Measurements from ENCODE around the gene CAMK2G.
"Not testable (repeated sequence)": the region's sequence is repeated elsewhere in the genome, so short reads cannot be mapped to it uniquely, and the experiment has no call there.

The CAMK2G gene

DNA sequence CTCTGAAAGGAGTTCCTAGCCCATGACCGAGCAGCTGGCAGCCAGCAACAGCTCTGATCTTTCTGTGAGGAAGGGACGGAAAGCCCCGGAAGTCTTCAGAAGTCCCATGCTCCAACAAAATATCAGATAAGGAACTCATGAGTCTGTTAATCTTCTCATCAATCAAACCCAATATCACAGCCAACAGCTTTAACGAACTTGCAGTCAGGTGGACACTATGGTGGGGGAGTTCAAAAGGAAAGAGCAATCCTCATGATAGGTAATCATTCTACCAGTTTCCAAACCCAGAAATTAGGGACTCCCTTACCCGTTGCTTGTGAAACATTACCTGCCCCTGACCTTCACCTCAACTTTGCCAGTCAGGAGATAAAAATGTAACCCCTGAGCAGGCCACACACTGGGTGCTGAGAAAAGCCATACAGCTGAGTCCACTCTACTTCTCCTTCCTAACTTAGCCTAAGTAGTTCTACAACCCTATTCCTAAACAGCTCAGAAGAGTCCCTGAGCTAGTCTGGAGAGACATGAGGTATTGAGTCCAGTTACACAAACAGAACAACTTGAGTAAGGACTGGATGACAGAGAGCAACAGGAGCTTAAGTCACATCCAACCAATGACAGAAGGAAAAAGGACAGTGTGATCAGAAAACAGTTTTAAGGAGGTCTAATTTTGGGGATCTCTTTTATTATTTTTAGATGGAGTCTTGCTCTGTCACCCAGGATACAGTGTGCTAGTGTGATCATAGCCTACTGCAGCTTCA lies 65.1 kb downstream of the CAMK2G start:
- DNase-seq, result no peak

DNA sequence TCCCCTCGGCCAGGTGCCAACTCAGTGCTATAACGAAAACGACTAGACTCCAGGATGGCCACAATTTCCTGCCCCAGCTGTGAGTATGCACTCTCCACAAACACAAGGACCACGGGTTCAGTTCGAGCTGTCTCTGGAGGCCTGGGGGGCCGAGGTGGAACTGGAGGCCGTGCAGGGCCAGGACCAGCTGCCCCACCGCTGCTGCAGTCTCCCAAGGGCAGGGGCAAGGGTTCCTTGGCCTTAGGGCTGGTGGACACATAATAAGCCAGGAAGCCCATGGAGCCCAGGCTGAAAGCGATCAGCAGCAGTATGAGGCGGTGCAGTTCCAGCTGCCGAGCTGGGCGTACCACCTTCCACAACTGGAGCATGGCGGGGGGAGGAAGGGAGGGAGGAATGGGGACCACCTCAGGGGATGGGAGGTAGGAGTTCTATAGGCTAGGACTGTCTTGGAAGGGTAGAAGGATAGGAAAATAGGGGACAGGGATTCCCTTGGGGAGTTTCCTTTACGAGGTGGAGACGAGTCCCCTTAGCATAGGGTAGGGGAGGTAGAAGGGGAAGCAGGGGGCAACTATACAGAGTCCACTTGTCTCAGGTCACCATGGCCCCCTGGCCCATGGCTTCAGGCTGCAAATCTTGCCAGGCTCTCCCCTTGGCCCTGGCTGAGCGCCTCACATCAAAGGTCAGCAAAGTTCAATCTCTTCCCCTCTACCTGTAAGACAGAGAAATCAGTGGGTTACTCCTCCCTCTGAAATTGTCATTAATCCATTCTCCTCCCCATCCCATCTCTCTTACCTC lies 66.1 kb downstream of the CAMK2G start:
- no peak for DNase-seq

DNA sequence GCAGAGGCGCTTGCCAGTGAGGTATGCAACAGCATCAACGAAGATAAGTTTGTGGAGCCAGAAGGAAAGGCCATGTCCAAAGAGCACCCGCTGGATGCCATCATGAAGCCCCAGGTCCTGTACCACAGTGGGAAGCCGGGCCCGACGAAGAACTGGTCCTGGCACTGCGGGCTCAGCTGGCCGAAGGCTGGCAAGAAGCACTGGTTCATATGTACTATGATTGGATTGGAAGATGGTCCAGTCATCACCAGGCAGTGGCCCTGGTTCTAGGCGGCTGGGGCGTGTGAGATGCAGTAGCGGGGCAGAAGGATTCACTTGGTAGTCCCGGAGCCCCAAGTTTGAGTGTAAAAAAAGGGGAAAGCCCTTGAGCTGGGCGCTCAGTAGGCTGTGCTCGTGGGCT lies 66.9 kb downstream of the CAMK2G start:
- no peak for DNase-seq

DNA sequence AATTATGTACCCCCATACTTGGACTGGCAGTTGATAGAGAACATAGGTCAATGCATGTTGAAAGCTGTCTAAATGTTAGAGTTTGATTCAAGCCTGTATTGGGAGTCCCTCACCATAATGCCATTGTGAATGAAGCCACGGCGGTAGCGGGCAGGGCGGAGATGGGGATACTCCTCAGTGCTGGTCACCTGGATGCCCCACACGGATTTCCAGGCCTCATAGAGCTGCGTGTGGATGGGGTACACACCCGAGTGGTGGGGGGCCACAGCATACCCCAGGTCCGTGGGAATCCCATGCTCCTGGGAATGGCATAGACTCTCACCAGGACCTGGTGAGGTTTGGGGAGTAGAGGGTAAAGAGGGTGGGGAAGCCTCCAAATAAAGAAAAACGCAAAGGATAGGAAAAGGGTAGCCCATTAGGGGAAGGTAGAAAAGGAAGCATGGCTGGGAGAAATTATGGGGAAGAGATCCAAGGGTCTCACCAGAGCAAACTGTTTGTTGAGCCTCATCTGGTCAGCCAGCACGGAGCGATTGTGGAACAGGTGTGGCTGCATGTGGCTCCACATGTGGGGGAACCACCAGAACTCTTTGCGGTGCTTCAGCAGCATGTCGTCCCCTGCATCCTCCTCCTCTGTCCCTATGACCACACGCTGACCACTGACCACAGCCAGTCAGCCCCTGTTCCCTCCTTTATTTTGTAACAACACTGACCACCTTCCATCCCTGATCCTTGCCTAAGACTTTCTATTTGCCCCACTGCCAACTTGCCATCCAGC lies 68.0 kb downstream of the CAMK2G start:
- no peak for DNase-seq

DNA sequence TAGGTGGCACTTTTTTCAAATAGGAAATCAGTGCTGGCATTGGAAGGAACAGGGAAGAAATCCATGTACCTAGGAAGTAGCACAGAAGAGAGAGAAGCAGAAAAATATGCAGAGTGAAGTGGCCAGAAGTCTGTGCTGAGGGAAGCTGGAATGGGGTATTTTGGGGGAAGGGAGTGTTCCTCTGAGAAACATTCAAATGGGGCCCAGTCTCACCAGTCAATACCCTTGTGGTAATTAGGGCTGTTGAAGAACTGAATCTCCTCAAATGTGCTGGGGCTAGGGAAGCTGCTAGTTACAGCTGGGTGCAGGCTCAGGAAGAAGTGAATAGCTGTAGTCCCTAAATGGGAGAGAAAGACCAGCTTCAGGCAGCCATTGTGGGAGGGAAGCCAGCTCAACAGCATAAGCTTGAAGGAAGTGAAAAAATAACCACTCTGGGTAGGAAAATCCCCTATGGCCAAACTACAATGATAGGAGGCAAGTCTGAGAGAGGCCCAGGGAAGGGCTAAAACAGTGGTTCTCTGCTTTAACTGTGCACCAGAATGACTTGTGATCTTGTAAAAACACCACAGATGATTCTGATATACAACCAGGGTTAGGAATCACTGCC lies 70.6 kb downstream of the CAMK2G start:
- DNase-seq, result no peak

DNA sequence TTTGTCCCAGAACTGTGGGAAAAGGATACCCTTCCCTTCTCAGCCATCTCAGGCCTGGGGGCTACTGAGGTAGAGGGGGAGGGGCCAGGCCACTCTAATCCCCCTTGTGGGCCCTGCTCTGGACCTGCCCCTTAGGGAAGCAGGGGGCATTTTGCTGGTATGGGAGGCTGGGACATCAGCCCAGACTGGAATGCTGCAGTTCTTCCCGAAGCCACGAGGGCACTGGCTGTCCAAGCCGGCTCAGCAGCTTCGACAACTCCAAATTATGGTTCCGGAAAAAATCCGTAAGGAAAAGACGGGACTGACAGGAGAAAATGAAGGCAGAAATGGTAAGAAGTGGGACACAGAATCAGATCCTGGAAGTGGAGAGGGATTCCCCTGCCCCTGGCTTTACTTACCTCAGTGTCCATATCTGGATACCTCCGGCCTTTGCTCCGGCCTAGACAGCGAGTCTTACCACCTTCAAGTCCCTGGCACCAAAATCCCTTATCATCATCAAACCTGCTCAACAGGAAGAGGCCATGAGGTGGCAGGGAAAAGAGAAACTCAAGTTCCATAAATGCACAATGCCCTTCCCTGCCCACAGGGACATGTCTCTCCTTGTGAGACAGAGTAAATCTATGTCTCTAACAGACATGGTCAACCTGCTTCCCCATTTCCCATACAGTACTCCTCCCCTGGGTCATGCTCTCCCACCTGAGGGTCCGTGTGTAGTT lies 71.9 kb downstream of the CAMK2G start:
- no peak for DNase-seq

DNA sequence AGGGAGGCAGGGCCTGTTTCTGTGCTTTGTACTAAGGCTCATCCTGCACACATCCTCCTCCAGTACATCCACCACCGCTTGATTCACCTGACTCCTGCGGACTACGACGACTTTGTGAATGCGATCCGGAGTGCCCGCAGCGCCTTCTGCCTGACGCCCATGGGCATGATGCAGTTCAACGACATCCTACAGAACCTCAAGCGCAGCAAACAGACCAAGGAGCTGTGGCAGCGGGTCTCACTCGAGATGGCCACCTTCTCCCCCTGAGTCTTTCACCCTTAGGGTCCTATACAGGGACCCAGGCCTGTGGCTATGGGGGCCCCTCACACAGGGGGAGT lies 73.1 kb downstream of the CAMK2G start:
- DNase-seq, result no peak

DNA sequence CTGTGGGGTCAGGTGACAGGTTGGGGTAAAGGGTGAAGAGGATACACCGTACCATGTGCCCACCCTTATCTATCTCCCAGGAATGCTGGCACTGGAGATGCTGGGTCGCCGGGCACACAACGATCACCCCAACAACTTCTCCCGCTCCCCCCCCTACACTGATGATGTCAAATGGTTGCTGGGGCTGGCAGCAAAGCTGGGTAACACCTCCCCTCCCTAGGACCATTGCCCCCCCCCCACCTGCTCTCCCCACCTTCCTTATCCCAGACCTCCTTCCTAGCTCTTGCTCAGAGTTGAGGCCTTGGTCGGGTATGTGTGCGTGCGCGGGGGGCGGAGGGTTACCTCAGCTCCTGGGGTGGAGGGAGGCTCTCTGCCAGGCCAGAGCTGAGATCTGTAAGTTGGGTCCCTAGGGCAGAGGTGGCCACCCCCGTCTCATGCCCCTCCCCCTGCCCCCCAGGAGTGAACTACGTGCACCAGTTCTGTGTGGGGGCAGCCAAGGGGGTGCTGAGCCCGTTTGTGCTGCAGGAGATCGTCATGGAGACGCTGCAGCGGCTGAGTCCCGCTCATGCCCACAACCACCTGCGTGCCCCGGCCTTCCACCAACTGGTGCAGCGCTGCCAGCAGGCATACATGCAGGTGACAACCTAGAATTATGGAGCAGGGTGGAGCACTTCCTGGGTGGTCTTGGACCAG lies 73.6 kb downstream of the CAMK2G start:
- no peak for DNase-seq

DNA sequence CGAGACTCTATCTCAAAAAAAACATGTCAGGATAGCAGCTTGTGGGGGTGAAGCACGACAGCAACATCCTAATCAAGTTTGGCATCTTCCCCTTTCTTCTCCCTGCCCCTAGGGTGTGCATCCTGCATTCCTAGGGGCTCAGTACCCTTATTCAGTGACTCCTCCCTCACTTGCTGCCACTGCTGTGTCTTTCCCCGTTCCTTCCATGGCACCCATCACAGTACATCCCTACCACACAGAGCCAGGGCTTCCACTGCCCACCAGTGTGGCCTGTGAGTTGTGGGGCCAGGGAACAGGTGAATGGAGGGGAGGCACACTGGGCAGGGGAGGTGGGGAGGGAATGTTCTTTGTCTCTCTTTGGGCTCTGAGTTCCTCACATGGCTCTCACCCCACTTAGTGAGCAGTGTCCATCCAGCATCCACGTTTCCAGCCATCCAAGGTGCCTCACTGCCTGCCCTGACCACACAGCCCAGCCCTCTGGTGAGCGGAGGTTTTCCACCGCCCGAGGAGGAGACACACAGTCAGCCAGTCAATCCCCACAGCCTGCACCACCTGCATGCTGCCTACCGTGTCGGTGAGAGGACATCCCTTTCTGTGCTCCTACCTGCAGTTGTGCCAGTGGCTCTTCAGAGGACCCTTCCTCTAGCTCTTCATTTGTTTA lies 74.3 kb downstream of the CAMK2G start:
- no peak for DNase-seq

DNA sequence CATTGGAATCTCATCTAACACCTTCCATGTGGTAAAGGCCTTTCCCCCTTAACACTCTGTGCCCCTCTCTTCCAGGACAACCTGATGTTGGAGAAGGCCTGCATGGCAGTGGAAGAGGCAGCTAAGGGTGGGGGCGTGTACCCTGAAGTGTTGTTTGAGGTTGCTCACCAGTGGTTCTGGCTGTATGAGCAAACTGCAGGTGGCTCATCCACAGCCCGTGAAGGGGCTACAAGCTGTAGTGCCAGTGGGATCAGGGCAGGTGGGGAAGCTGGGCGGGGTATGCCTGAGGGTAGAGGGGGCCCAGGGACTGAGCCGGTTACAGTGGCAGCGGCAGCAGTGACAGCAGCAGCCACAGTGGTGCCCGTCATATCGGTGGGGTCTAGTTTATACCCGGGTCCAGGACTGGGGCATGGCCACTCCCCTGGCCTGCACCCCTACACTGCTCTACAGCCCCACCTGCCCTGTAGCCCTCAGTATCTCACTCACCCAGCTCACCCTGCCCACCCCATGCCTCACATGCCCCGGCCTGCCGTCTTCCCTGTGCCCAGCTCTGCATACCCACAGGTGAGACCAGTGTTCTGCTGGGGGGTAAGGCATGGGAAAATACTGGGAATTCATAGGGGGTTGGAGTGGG lies 75.3 kb downstream of the CAMK2G start:
- DNase-seq, result no peak

DNA sequence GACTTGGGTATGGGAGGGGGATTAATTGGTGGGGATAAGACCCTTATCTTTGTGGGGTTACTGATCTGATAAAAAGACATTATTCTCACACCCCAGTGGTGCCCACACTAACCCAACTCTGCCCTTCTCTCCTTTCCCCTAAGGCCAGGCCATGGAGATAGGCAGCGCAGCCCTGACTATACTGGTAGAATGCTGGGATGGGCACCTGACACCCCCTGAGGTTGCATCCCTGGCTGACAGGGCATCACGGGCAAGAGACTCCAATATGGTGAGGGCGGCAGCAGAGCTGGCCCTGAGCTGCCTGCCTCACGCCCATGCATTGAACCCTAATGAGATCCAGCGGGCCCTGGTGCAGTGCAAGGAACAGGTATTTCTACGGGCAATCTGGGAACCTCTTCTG lies 76.3 kb downstream of the CAMK2G start:
- no peak for DNase-seq

DNA sequence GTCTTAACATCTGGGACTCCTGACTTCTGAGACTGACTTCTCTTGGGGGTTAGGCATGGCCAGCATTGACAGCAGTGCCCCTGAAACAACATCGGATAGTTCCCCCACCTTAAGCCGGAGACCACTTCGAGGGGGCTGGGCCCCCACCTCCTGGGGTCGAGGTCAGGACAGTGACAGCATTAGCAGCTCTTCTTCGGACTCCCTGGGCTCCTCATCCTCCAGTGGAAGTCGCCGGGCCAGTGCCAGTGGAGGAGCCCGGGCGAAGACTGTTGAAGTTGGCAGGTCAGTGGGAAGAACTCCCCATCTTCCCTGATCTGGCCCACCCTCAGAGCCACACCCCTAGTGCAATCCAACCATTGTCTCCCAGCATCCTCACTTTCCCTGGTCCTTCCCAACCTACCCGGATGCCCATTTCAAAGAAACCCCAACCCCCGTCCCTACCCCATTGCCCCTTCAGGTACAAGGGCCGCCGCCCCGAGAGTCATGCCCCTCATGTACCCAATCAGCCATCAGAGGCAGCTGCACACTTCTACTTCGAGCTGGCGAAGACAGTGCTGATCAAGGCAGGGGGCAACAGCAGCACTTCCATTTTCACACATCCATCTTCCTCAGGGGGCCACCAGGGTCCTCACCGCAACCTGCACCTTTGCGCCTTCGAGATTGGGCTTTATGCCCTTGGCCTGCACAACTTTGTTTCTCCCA lies 76.9 kb downstream of the CAMK2G start:
- DNase-seq, result no peak

DNA sequence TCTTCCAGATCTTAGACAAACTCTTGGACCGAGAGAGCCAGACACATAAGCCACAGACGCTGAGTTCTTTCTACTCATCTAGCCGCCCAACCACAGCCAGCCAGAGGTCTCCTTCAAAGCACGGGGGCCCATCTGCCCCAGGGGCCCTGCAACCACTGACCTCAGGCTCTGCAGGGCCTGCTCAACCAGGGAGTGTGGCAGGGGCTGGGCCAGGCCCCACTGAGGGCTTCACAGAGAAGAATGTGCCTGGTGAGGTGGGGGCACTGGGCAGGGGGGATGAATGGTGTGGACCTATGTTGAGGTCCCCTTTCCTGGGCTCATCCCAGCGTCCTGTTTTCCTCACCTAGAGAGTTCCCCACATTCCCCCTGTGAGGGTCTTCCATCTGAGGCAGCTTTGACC lies 77.6 kb downstream of the CAMK2G start:
- no peak for DNase-seq

DNA sequence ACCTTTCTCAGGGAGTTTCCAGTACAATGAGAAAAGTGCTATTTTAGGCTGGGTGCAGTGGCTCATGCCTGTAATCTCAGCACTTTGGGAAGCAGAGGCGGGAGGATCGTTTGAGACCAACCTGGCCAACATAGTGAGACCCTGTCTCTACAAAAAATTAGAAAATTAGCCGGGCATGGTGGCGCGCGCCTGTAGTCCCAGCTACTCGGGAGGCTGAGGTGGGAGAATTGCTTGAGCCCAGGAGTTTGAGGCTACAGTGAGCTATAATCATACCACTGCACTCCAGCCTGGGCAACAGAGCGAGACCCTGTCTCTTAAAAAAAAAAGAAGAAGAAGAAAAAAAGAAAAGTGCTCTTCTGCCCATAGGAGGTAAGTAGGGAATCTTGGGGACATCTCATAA lies 78.3 kb downstream of the CAMK2G start:
- not testable (repeated sequence) for DNase-seq

DNA sequence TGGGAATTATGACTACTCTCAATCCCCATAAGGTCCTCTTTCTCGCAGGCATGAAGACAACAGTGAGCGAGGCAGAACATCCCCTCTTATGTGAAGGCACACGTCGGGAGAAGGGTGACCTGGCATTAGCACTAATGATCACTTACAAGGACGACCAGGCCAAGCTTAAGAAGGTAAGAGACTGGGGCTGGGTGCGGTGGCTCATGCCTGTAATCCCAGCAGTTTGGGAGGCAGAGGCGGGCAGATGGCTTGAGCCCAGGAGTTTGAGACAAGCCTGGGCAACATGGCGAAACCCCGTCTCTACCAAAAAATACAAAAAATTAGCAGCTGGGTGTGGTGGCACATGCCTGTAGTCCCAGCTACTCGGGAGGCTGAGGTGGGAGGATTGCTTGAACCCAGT lies 78.9 kb downstream of the CAMK2G start:
- DNase-seq, result not testable (repeated sequence)

DNA sequence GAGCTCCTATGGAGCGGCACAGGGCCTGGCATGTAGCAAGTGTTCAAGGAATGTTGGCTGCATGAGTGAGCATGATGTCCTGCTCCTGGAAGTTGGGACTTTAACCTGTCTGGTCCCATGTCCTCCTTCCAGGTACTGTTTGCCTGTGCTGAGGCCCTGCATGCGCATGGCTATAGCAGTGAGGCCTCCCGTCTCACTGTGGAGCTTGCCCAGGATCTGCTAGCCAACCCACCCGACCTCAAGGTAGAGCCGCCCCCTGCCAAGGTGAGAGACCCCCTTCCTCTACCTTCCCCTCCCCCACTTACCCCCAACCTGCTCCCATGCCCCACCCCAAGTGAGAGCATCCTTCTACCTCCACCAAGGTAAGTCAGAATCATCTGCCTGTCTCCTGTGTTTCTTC lies 80.9 kb downstream of the CAMK2G start:
- DNase-seq, result no peak

DNA sequence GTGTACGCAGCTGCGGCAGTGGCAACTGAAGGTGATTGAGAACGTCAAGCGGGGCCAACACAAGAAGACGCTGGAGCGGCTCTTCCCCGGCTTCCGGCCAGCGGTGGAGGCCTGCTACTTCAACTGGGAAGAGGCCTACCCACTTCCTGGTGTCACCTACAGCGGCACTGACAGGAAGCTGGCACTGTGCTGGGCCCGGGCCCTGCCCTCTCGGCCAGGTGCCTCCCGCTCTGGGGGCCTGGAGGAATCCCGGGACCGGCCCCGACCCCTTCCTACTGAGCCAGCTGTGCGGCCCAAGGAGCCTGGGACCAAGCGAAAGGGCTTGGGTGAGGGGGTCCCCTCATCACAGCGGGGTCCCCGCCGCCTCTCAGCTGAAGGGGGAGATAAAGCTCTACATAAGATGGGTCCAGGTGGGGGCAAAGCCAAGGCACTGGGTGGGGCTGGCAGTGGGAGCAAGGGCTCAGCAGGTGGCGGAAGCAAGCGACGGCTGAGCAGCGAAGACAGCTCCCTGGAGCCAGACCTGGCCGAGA lies 82.4 kb downstream of the CAMK2G start:
- DNase-seq, result no peak

DNA sequence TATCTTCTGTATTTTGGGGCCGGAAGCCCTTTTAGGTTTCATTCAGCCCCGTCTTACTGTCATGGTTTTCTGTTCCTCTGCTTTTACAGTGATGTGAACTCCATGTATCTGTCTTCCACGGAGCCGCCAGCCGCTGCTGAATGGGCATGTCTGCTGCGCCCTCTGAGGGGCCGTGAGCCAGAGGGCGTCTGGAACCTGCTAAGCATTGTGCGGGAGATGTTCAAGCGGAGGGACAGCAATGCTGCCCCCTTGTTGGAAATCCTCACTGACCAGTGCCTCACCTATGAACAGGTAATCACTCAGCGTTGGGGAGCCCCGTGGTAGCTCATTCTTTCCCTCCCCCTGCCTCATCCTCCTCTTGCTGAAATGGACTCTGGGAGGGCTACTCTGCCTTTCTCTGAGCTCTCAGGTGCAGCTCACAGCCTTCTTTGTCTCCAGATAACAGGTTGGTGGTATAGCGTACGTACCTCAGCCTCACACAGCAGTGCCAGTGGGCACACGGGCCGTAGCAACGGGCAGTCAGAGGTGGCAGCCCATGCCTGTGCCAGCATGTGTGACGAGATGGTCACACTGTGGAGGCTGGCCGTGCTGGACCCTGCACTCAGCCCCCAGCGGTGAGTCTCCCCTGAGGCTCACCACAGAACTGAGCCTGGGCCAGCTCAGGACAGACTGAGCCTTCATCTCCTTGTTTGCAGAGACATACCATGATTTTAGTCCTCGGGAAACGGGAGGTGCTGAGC lies 83.3 kb downstream of the CAMK2G start:
- no peak for DNase-seq

DNA sequence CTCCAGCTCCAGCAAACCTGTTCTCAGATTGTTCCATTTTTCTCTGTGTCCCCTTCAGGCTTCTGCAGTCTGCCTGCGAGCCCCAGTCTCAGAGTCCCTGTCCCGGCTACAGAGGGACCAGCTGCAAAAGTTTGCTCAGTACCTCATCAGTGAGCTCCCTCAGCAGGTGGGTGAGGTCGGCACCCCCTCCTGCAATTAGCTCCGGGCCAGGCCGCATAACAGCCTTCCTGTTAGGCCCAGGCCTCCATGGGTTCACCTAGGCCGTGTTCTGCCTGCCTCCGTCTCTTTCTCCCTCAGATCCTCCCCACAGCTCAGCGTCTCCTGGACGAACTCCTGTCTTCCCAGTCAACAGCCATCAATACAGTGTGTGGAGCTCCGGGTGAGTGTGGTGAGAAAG lies 84.7 kb downstream of the CAMK2G start:
- DNase-seq, result no peak

Measured in activated naive CD4-positive, alpha-beta T cell (primary cell).